GM12878 (cell line): ENCODE measurements around the gene LTB4R2. TPM values are rescaled to one million over a fixed set of nuclear protein-coding genes. Genes with fewer than 3 reads are reported as not detected.

Experiments
- ATAC-seq: fragments of 200-7000 bp; cut with Tn5 transposase; 3 replicates; pipeline ENCODE4 v1.9.1; 2020; ENCODE audit warnings: mild to moderate bottlenecking, moderate library complexity
- BruUV-seq: library from RNA; stranded (reverse); fragments of 400-500 nt; replicated peaks from 2 replicates; lab custom pipeline; 2021; lab: Mats Ljungman, UMichigan
- CTCF ChIA-PET: fragments of 300-600 bp; sonication (Branson Sonifier 250); formaldehyde crosslinking; extraction: SDS; loops from one replicate; lab custom pipeline; 2021; ENCODE audit warnings: inconsistent platforms; lab: Yijun Ruan, JAX
- POLR2A ChIA-PET: fragments of 350-600 bp; formaldehyde crosslinking; extraction: SDS; loops from one replicate; lab custom pipeline; 2021; ENCODE audit warnings: inconsistent platforms; lab: Charles Lee
- RAD21 ChIA-PET: fragments of 300-600 bp; sonication (Branson Sonifier 250); formaldehyde crosslinking; loops from one replicate; lab custom pipeline; 2023; ENCODE audit warnings: antibody characterized with exemption; ENCODE audit not compliant: unreplicated experiment; lab: Charles Lee
- SMC1A ChIA-PET: fragments of 300-600 bp; sonication (Branson Sonifier 250); formaldehyde crosslinking; loops from one replicate; lab custom pipeline; 2023; ENCODE audit not compliant: unreplicated experiment, uncharacterized antibody; lab: Charles Lee
- DNase-seq: peaks from one replicate; pipeline ENCODE4 v3.0.0-alpha.2; 2011; ENCODE audit warnings: low read depth, low spot score
- FAIRE-seq: peaks from 3 replicates; lab custom pipeline; 2011; peaks lifted over from hg19 to GRCh38; lab: Jason Lieb, UNC
- H2AFZ ChIP-seq: 2 replicates; pipeline ENCODE4 v1.6.0; 2011; ENCODE audit warnings: low read depth, low read length, control low read depth; ENCODE audit not compliant: control insufficient read depth
- H3K27ac ChIP-seq: 2 replicates; pipeline ENCODE4 v1.5.1; 2011; ENCODE audit warnings: control low read depth; ENCODE audit not compliant: control insufficient read depth, insufficient read depth
- H3K27me3 ChIP-seq, 2 experiments: replicated peaks in 1 of 2; 2 replicates each; pipeline versions ENCODE4 v1.6.0 to v1.6.1; 2011; ENCODE audit warnings: low read length in 1 of 2; ENCODE audit not compliant: control insufficient read depth in 2 of 2, insufficient read depth in 2 of 2
- H3K36me3 ChIP-seq, 2 experiments: 2 replicates each; pipeline ENCODE4 v1.5.1; 2011; ENCODE audit warnings: low read length in 1 of 2; ENCODE audit not compliant: control insufficient read depth in 2 of 2, insufficient read depth in 2 of 2
- H3K4me1 ChIP-seq: 2 replicates; pipeline ENCODE4 v1.6.1; 2011; ENCODE audit warnings: mild to moderate bottlenecking, low read length, moderate library complexity, mixed read lengths; ENCODE audit not compliant: control insufficient read depth, insufficient read depth
- H3K4me2 ChIP-seq: 2 replicates; pipeline ENCODE4 v1.6.0; 2011; ENCODE audit warnings: control low read depth; ENCODE audit not compliant: control insufficient read depth, insufficient read depth
- H3K4me3 ChIP-seq: fragments of 200-600 bp; sonication (generic); 2 replicates; pipeline ENCODE4 v1.5.1; 2016
- H3K79me2 ChIP-seq: 2 replicates; pipeline ENCODE4 v1.6.0; 2011; ENCODE audit warnings: low read length; ENCODE audit not compliant: control insufficient read depth, insufficient read depth
- H3K9ac ChIP-seq: 2 replicates; pipeline ENCODE4 v1.8.0; 2011; ENCODE audit warnings: low read length, control low read depth, mixed read lengths; ENCODE audit not compliant: control insufficient read depth, insufficient read depth
- H3K9me3 ChIP-seq: replicated peaks from 3 replicates; pipeline ENCODE4 v1.5.1; 2011; ENCODE audit warnings: mild to moderate bottlenecking, low read length; ENCODE audit not compliant: control insufficient read depth, insufficient read depth
- H4K20me1 ChIP-seq: 2 replicates; pipeline ENCODE4 v1.6.0; 2011; ENCODE audit not compliant: control insufficient read depth, insufficient read depth
- ATF7 ChIP-seq: fragments of 450-650 bp; IDR thresholded peaks from 2 replicates; pipeline ENCODE4 v1.6.1; 2016; ENCODE audit warnings: low read depth, mild to moderate bottlenecking
- CBFB ChIP-seq: IDR thresholded peaks from 2 replicates; pipeline ENCODE4 v1.6.1; 2016; ENCODE audit warnings: antibody characterized with exemption, low read depth
- CBX5 ChIP-seq: sonication (generic); IDR thresholded peaks from 2 replicates; pipeline ENCODE4 v1.6.1; 2016; ENCODE audit warnings: low read depth, moderate library complexity, mild to moderate bottlenecking, inconsistent platforms
- CREB1 ChIP-seq: IDR thresholded peaks from 2 replicates; pipeline ENCODE4 v1.6.1; 2012; ENCODE audit warnings: low read depth, mild to moderate bottlenecking, inconsistent platforms
- CREM ChIP-seq: IDR thresholded peaks from 2 replicates; pipeline ENCODE4 v1.6.1; 2014; ENCODE audit warnings: antibody characterized with exemption, low read depth
- CTCF ChIP-seq, 3 experiments: IDR thresholded peaks in 2 of 3; conservative IDR thresholded peaks in 1 of 3; 2 replicates each; pipeline ENCODE4 v1.5.1; 2011; ENCODE audit warnings: low read depth in 3 of 3, low read length in 3 of 3, mild to moderate bottlenecking in 3 of 3, control low read depth in 2 of 3, moderate library complexity in 2 of 3, inconsistent platforms in 1 of 3, mixed read lengths in 1 of 3; ENCODE audit not compliant: control insufficient read depth in 2 of 3, insufficient read depth in 1 of 3; ENCODE audit errors: extremely low read depth in 1 of 3
- LARP7 ChIP-seq: fragments of 450-650 bp; IDR thresholded peaks from 2 replicates; pipeline ENCODE4 v1.6.1; 2017; ENCODE audit warnings: mild to moderate bottlenecking
- MAX ChIP-seq: IDR thresholded peaks from 2 replicates; pipeline ENCODE4 v1.6.1; 2012; ENCODE audit warnings: low read depth, low read length, improper control_type of control experiment
- MEF2B ChIP-seq: fragments of 450-650 bp; IDR thresholded peaks from 2 replicates; pipeline ENCODE4 v1.6.1; 2018; ENCODE audit warnings: mild to moderate bottlenecking, moderate library complexity; ENCODE audit not compliant: partially characterized antibody, poor library complexity, severe bottlenecking
- MLLT1 ChIP-seq: fragments of 450-650 bp; IDR thresholded peaks from 2 replicates; pipeline ENCODE4 v1.6.1; 2016; ENCODE audit warnings: mild to moderate bottlenecking
- MXI1 ChIP-seq: fragments of 150-350 bp; IDR thresholded peaks from 2 replicates; pipeline ENCODE4 v1.6.1; 2011; ENCODE audit warnings: low read depth, mild to moderate bottlenecking, inconsistent platforms, low read length, improper control_type of control experiment
- NBN ChIP-seq: fragments of 450-650 bp; IDR thresholded peaks from 2 replicates; pipeline ENCODE4 v1.6.1; 2016
- POLR2AphosphoS2 ChIP-seq: IDR thresholded peaks from 2 replicates; pipeline ENCODE4 v1.6.1; 2011; ENCODE audit warnings: low read depth, mild to moderate bottlenecking, low read length, improper control_type of control experiment, moderate library complexity
- RAD21 ChIP-seq: IDR thresholded peaks from 2 replicates; pipeline ENCODE4 v1.6.1; 2011; ENCODE audit warnings: mild to moderate bottlenecking, low read depth, low read length, moderate library complexity; ENCODE audit not compliant: insufficient read depth
- RUNX3 ChIP-seq: IDR thresholded peaks from 2 replicates; pipeline ENCODE4 v1.6.1; 2012; ENCODE audit warnings: low read length, inconsistent platforms
- SMC3 ChIP-seq: IDR thresholded peaks from 2 replicates; pipeline ENCODE4 v1.6.1; 2011; ENCODE audit warnings: low read length, improper control_type of control experiment, borderline replicate concordance
- ZNF384 ChIP-seq: IDR thresholded peaks from 2 replicates; pipeline ENCODE4 v1.6.1; 2012; ENCODE audit warnings: low read depth, mild to moderate bottlenecking, low read length, improper control_type of control experiment, borderline replicate concordance
- ZSCAN29 ChIP-seq: fragments of 450-650 bp; IDR thresholded peaks from 2 replicates; pipeline ENCODE4 v1.6.1; 2017; ENCODE audit warnings: mild to moderate bottlenecking, moderate library complexity
- WGBS: methylation state at CpG from one replicate; pipeline ENCODE4 v1.1.6; 2016; ENCODE audit warnings: low lambda C conversion rate; ENCODE audit not compliant: insufficient replicate concordance, insufficient coverage; ENCODE audit errors: missing lambda C conversion rate; 5-methylcytosine and 5-hydroxymethylcytosine counted together
- in situ Hi-C: fragments of 300-500 bp; cut with MboI; formaldehyde crosslinking; loops from 9 replicates; pipeline ENCODE4 v1.14.3; 2018; ENCODE audit warnings: mixed read lengths
- intact Hi-C: fragments of 100-400 bp; cut with micrococcal nuclease; formaldehyde crosslinking; loops from one replicate; pipeline ENCODE4 v1.14.2; 2022; ENCODE audit not compliant: unreplicated experiment
- polyA plus RNA-seq, 11 experiments: library from polyadenylated mRNA; depleted of rRNA in 4 of 11; unstranded in 6 of 11; stranded (reverse) in 5 of 11; fragments of >200 nt; fragmentation: Nextera tagmentation in 4 of 11; fragmentation: Illumina TruSeq in 1 of 11; extraction: Ambion mirVana in 4 of 11; extraction: Trizol in 1 of 11; gene quantifications; 1 replicate in 1 of 11; 2 replicates in 10 of 11; pipeline versions ENCODE4 v1.2.1 to v1.2.3, GENCODE V29; 2011 to 2016; ENCODE audit warnings: inconsistent platforms in 2 of 11, missing spikeins in 2 of 11, low read depth in 1 of 11
- total RNA-seq, 4 experiments: library from RNA; depleted of rRNA in 3 of 4; stranded (reverse); fragments of >200 nt in 3 of 4; fragmentation: Illumina TruSeq in 1 of 4; extraction: Trizol in 1 of 4; gene quantifications; 2 replicates each; pipeline versions ENCODE4 v1.2.1 to v1.2.3, GENCODE V29; 2013 to 2021

The LTB4R2 gene
- total and polyA plus RNA-seq, 10 of the 15 experiments (the other 5 are each of a cell fraction or from before 2014, with no cell fraction given): 0.06 to 16.0 (median 2.6) TPM

- H3K9me3 ChIP-seq: no peaks in the 10 kb centered on the region
- SMC1A ChIA-PET: interaction anchor here (0.5 to 4.9 kb wide), 18 partner anchors 22 to 1155 kb away, joined by 3 to 77 read pairs (median 3); partner anchors contain the start of genes CBLN3, CIDEB, DCAF11 and KHNYN
- peaks cover 2 to 12% of the 10 kb centered on the region in 2 experiments; a peak in 3 of 4 replicates for H3K27me3 ChIP-seq
- intact Hi-C loops: loop anchor here (1.0 to 5.0 kb wide), 2 partner anchors 35 to 89 kb away; partner anchors contain the start of gene NFATC4
- H3K9ac ChIP-seq: no peak overlapping the region
- H3K4me1 ChIP-seq: peaks cover 18% of the 10 kb centered on the region
- no TSS peak for BruUV-seq
- peak; percentile 96 for FAIRE-seq
- peak overlapping the region; percentile 96 for H3K4me2 ChIP-seq
- H3K27ac ChIP-seq: no peak overlapping the region
- in situ Hi-C loops: loop anchor here (5.0 kb wide), 1 partner anchor 100 kb away; no protein-coding TSS in a partner anchor
- no peaks in the 10 kb centered on the region for H4K20me1 ChIP-seq
- H2AFZ ChIP-seq: peak overlapping the region; percentile 48
- no peaks in the 10 kb centered on the region; a peak in 1 of 4 replicates for H3K36me3 ChIP-seq
- POLR2A ChIA-PET: interaction anchor here (0.7 to 4.0 kb wide), 7 partner anchors 19 to 441 kb away, joined by 3 to 42 read pairs (median 3); partner anchors contain the start of genes CBLN3 and KHNYN
- H3K4me3 ChIP-seq: peak overlapping the region; percentile 35; the same call in 1 of the 2 replicates
- H3K79me2 ChIP-seq: no peaks in the 10 kb centered on the region
- peak; percentile 60 for DNase-seq
- CTCF ChIA-PET: interaction anchor here (0.7 to 16.6 kb wide), 28 partner anchors 8 to 1075 kb away, joined by 3 to 452 read pairs (median 8); partner anchors contain the start of genes CBLN3, CIDEB, KHNYN and LTB4R
- peak; percentile 88 for ATAC-seq
- 3% methylated on average over 55 of the region's 56 CpGs for WGBS
- RAD21 ChIA-PET: interaction anchor here (0.6 to 5.0 kb wide), 27 partner anchors 10 to 742 kb away, joined by 3 to 141 read pairs (median 4); partner anchors contain the start of genes CBLN3, CIDEB, DHRS1 and KHNYN
- TF ChIP-seq MAX (no peak), CREB1 (peak; percentile 59), CTCF (IDR thresholded peaks at IDR 0.05 in 2 of 3, conservative IDR thresholded peaks at IDR 0.05 in 1 of 3; ENCODE audit: control insufficient read depth in 2 of 3, extremely low read depth in 1 of 3, insufficient read depth in 1 of 3, low read depth in 3 of 3, low read length in 3 of 3) (peak; percentile 80 to 86 (median 85)), CBFB (peak; percentile 55; the same call in 1 of the 2 replicates), SMC3 (peak; percentile 51; the same call in 1 of the 2 replicates), RUNX3 (peak; percentile 94), LARP7 (0 out of 2 replicates have a peak, but pooled peaks have one; percentile 22), CREM (peak; percentile 63), NBN (peak; percentile 82; the same call in 1 of the 2 replicates), ZNF384 (peak; percentile 95), MEF2B (peak; percentile 84), MXI1 (0 out of 2 replicates have a peak, but pooled peaks have one; percentile 26), POLR2AphosphoS2 (no peak), ZSCAN29 (no peak), MLLT1 (peak; percentile 79; the same call in 1 of the 2 replicates), ATF7 (peak; percentile 44), RAD21 (peak; percentile 73), CBX5 (no peak)
Measured at GRCh38 chr14:24332268-24332993, 22.5 kb downstream of the LTB4R2 start.
